ENCODE measurements around the gene ITPRID2. TPM values are rescaled to one million over a fixed set of nuclear protein-coding genes. Genes with fewer than 3 reads are reported as not detected.

ITPRID2 gene
- polyA plus RNA-seq, 1 donor (not counting 4 experiments of a cell fraction or from before 2014, with no cell fraction given) = 146 TPM

DNA sequence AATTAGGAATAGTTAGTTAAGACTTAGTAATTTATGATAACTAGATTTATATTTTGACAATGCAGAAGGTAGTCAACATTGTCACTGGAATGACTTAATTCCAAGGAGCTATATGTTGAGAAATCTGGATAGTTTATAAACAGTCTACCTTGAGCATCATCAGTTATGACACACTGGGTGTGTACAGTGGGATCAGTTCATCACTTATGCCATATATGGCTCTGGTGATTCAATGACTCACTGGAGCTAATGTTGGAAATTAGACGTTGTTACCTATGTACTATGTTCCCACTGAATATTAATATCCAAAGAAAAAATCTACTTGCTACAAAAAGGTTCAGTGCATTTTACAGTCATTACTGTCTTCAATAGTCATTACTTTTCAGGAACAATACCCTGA lies 34.0 kb upstream of the ITPRID2 start:
- FAIRE-seq = peak; percentile 88
- peak; percentile 35 for DNase-seq (ENCODE audit: low read depth, low spot score)

DNA sequence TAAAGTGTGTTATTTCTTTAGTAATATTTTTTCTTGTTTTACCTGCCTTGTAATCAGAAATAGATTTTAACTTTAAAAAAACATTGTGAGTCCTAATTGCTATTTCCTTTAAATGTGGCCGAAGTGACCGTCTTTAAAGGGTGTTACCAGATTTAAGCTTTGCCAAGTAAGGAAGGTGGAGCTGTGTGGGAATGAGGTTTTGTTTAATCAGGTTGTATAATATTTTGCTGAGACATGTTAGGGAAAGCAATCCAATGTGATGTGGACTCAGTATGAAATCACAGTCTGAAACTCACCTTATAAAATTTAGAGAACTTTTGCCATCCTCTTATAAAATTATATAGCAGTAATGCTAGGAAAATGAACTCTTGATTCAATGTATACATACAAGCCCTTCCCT lies 32.9 kb upstream of the ITPRID2 start:
- H3K4me2 ChIP-seq (ENCODE audit: control insufficient read depth, extremely low read depth, insufficient read depth, low read depth, low read length) = peak overlapping the region; percentile 20

More for the DNA sequence above, 34.0 kb upstream of the ITPRID2 start:
- H3K27ac ChIP-seq (ENCODE audit: control insufficient read depth, insufficient read depth, low read length) = peak overlapping the region; percentile 44
- no peak overlapping the region for H3K9ac ChIP-seq (ENCODE audit: control insufficient read depth, extremely low read depth, insufficient read depth, low read length)
- H3K4me3 ChIP-seq (ENCODE audit: control insufficient read depth in 2 of 3, extremely low read depth in 1 of 3, insufficient read depth in 2 of 3, low read depth in 1 of 3, low read length in 3 of 3) = no peak overlapping the region
- no peaks in the 10 kb centered on the region for H4K20me1 ChIP-seq (ENCODE audit: control insufficient read depth, extremely low read depth, insufficient read depth, low read length)
- peak overlapping the region; percentile 55 for H2AFZ ChIP-seq (ENCODE audit: control insufficient read depth, low read length)
- peaks cover 21% of the 10 kb centered on the region for H3K4me1 ChIP-seq (ENCODE audit: control insufficient read depth, extremely low read depth, insufficient read depth, low read length)
- no peak overlapping the region for H3K4me2 ChIP-seq (ENCODE audit: control insufficient read depth, extremely low read depth, insufficient read depth, low read depth, low read length)
- H3K79me2 ChIP-seq (ENCODE audit: control insufficient read depth, insufficient read depth, low read length) = no peaks in the 10 kb centered on the region
- no peaks in the 10 kb centered on the region for H3K9me3 ChIP-seq (ENCODE audit: control insufficient read depth, low read depth, low read length)
- H3K27me3 ChIP-seq (ENCODE audit: control insufficient read depth, extremely low read depth, insufficient read depth, low read length) = no peaks in the 10 kb centered on the region
- H3K9me1 ChIP-seq (ENCODE audit: control insufficient read depth, extremely low read depth, insufficient read depth, low read length) = no peaks in the 10 kb centered on the region
- dilution Hi-C loops (cut with MboI; ENCODE audit: extremely low pct_ligation_motif_present, low sequenced_read_pairs) = no loop called here
- no peaks in the 10 kb centered on the region for H3K36me3 ChIP-seq (ENCODE audit: control insufficient read depth in 2 of 2, extremely low read depth in 1 of 2, insufficient read depth in 2 of 2, low read length in 2 of 2)
- TF ChIP-seq, protein P1, sequence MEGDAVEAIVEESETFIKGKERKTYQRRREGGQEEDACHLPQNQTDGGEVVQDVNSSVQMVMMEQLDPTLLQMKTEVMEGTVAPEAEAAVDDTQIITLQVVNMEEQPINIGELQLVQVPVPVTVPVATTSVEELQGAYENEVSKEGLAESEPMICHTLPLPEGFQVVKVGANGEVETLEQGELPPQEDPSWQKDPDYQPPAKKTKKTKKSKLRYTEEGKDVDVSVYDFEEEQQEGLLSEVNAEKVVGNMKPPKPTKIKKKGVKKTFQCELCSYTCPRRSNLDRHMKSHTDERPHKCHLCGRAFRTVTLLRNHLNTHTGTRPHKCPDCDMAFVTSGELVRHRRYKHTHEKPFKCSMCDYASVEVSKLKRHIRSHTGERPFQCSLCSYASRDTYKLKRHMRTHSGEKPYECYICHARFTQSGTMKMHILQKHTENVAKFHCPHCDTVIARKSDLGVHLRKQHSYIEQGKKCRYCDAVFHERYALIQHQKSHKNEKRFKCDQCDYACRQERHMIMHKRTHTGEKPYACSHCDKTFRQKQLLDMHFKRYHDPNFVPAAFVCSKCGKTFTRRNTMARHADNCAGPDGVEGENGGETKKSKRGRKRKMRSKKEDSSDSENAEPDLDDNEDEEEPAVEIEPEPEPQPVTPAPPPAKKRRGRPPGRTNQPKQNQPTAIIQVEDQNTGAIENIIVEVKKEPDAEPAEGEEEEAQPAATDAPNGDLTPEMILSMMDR (optimal IDR thresholded peaks at IDR 0.05 in 1 of 3, IDR thresholded peaks at IDR 0.05 in 1 of 3, conservative IDR thresholded peaks at IDR 0.05 in 1 of 3; ENCODE audit: extremely low read depth in 1 of 3, insufficient read depth in 2 of 3, low read length in 3 of 3) = no peak
- TF ChIP-seq EZH2 (IDR thresholded peaks at IDR 0.05; ENCODE audit: low read length) = no peak

More for the DNA sequence above, 32.9 kb upstream of the ITPRID2 start:
- Histone ChIP-seq H3K9me3 (ENCODE audit: control insufficient read depth, low read depth, low read length) (no peaks in the 10 kb centered on the region), H3K9ac (ENCODE audit: control insufficient read depth, extremely low read depth, insufficient read depth, low read length) (no peak overlapping the region), H3K79me2 (ENCODE audit: control insufficient read depth, insufficient read depth, low read length) (no peaks in the 10 kb centered on the region), H4K20me1 (ENCODE audit: control insufficient read depth, extremely low read depth, insufficient read depth, low read length) (no peaks in the 10 kb centered on the region), H3K4me1 (ENCODE audit: control insufficient read depth, extremely low read depth, insufficient read depth, low read length) (peaks cover 21% of the 10 kb centered on the region), H3K27me3 (ENCODE audit: control insufficient read depth, extremely low read depth, insufficient read depth, low read length) (no peaks in the 10 kb centered on the region), H3K36me3 (ENCODE audit: control insufficient read depth in 2 of 2, extremely low read depth in 1 of 2, insufficient read depth in 2 of 2, low read length in 2 of 2) (no peaks in the 10 kb centered on the region), H3K4me3 (ENCODE audit: control insufficient read depth in 2 of 3, extremely low read depth in 1 of 3, insufficient read depth in 2 of 3, low read depth in 1 of 3, low read length in 3 of 3) (no peak overlapping the region), H3K9me1 (ENCODE audit: control insufficient read depth, extremely low read depth, insufficient read depth, low read length) (no peaks in the 10 kb centered on the region), H3K27ac (ENCODE audit: control insufficient read depth, insufficient read depth, low read length) (no peak overlapping the region), H2AFZ (ENCODE audit: control insufficient read depth, low read length) (peak overlapping the region; percentile 29)
- dilution Hi-C loops (cut with MboI; ENCODE audit: extremely low pct_ligation_motif_present, low sequenced_read_pairs) = no loop called here
- no peak for DNase-seq (ENCODE audit: low read depth, low spot score)
- no peak for FAIRE-seq
- TF ChIP-seq, protein P1 (optimal IDR thresholded peaks at IDR 0.05 in 1 of 3, IDR thresholded peaks at IDR 0.05 in 1 of 3, conservative IDR thresholded peaks at IDR 0.05 in 1 of 3; ENCODE audit: extremely low read depth in 1 of 3, insufficient read depth in 2 of 3, low read length in 3 of 3) = no peak
- TF ChIP-seq EZH2 (IDR thresholded peaks at IDR 0.05; ENCODE audit: low read length) = no peak

All from keratinocyte (primary cell).